Neural cell (in vitro differentiated cells): ENCODE results near the gene NAAA. TPM values are rescaled to one million over a fixed set of nuclear protein-coding genes. Genes with fewer than 3 reads are reported as not detected.

Experiments used
- H2AFZ ChIP-seq: fragments of 200-600, 300-800 bp; sonication (generic), shearing (Covaris generic); 2 replicates; pipeline ENCODE4 v1.6.0; 2014; ENCODE audit warnings: low read depth, mild to moderate bottlenecking, antibody characterized with exemption, low read length, moderate library complexity
- H3F3A ChIP-seq: fragments of 200-600 bp; shearing (Covaris generic); 2 replicates; pipeline ENCODE4 v1.6.1; 2016; ENCODE audit warnings: mild to moderate bottlenecking, moderate library complexity, mixed read lengths, antibody characterized with exemption, low read length; ENCODE audit not compliant: insufficient read depth, poor library complexity, severe bottlenecking
- H3K27ac ChIP-seq: fragments of 200-600, 300-800 bp; sonication (generic), shearing (Covaris generic); 2 replicates; pipeline ENCODE4 v1.5.1; 2014; ENCODE audit warnings: mild to moderate bottlenecking, low read length, moderate library complexity
- H3K27me3 ChIP-seq: fragments of 300-800, 200-600 bp; sonication (generic), shearing (Covaris generic); 2 replicates; pipeline ENCODE4 v1.6.0; 2014; ENCODE audit warnings: mild to moderate bottlenecking, low read depth, low read length, moderate library complexity; ENCODE audit not compliant: insufficient read depth
- H3K36me3 ChIP-seq: fragments of 300-800, 200-600 bp; sonication (generic), shearing (Covaris generic); 2 replicates; pipeline ENCODE4 v1.5.1; 2014; ENCODE audit warnings: mild to moderate bottlenecking, antibody characterized with exemption, low read length, moderate library complexity; ENCODE audit not compliant: insufficient read depth
- H3K4me2 ChIP-seq: fragments of 300-800, 200-600 bp; sonication (generic), shearing (Covaris generic); 2 replicates; pipeline ENCODE4 v1.6.0; 2014; ENCODE audit warnings: mild to moderate bottlenecking, low read length
- H3K4me3 ChIP-seq: fragments of 300-800, 200-600 bp; sonication (generic), shearing (Covaris generic); 2 replicates; pipeline ENCODE4 v1.5.1; 2014; ENCODE audit warnings: mild to moderate bottlenecking, low read length, moderate library complexity
- H3K79me2 ChIP-seq: fragments of 200-600 bp; shearing (Covaris generic); replicated peaks from 2 replicates; pipeline ENCODE4 v1.6.0; 2014; ENCODE audit warnings: mild to moderate bottlenecking, low read length, moderate library complexity; ENCODE audit not compliant: insufficient read depth
- H3K9ac ChIP-seq: fragments of 300-800, 200-600 bp; sonication (generic), shearing (Covaris generic); 2 replicates; pipeline ENCODE4 v1.6.1; 2016; ENCODE audit warnings: mild to moderate bottlenecking, low read length, mixed read lengths
- H3K9me2 ChIP-seq: fragments of 200-600 bp; shearing (Covaris generic); 2 replicates; pipeline ENCODE4 v1.6.1; 2016; ENCODE audit warnings: mild to moderate bottlenecking, low read length, mixed read lengths; ENCODE audit not compliant: insufficient read depth
- H3K9me3 ChIP-seq: fragments of 200-600, 300-800 bp; sonication (generic), shearing (Covaris generic); 2 replicates; pipeline ENCODE4 v1.6.1; 2016; ENCODE audit warnings: mild to moderate bottlenecking, mixed run types, low read length, moderate library complexity, mixed read lengths
- H4K20me1 ChIP-seq: fragments of 200-600 bp; shearing (Covaris generic); 2 replicates; pipeline ENCODE4 v1.6.1; 2016; ENCODE audit warnings: mild to moderate bottlenecking, mixed run types; ENCODE audit not compliant: insufficient read depth
- EP300 ChIP-seq: fragments of 450-650 bp; conservative IDR thresholded peaks from 2 replicates; pipeline ENCODE4 v1.6.1; 2014; ENCODE audit warnings: antibody characterized with exemption, mild to moderate bottlenecking, moderate library complexity; ENCODE audit not compliant: poor library complexity, severe bottlenecking
- MXI1 ChIP-seq: fragments of 450-650 bp; conservative IDR thresholded peaks from 2 replicates; pipeline ENCODE4 v1.6.1; 2014; ENCODE audit warnings: antibody characterized with exemption, mild to moderate bottlenecking; ENCODE audit not compliant: poor library complexity, severe bottlenecking
- POLR2AphosphoS5 ChIP-seq: IDR thresholded peaks from 2 replicates; pipeline ENCODE4 v1.6.1; 2012
- RAD21 ChIP-seq: fragments of 450-650 bp; conservative IDR thresholded peaks from 2 replicates; pipeline ENCODE4 v1.6.1; 2014; ENCODE audit warnings: antibody characterized with exemption, mild to moderate bottlenecking, moderate library complexity
- SMC3 ChIP-seq: fragments of 450-650 bp; conservative IDR thresholded peaks from 2 replicates; pipeline ENCODE4 v1.6.1; 2014; ENCODE audit warnings: antibody characterized with exemption, mild to moderate bottlenecking, moderate library complexity; ENCODE audit not compliant: poor library complexity
- TAF1 ChIP-seq: IDR thresholded peaks from 2 replicates; pipeline ENCODE4 v1.6.1; 2012; ENCODE audit warnings: low read depth
- polyA plus RNA-seq: library from polyadenylated mRNA; depleted of rRNA; stranded (reverse); fragments of >200 nt; gene quantifications from 2 replicates; pipeline ENCODE4 v1.2.3, GENCODE V29; 2014
- TF ChIP-seq, protein P1 (sequence below): fragments of 450-650 bp; IDR thresholded peaks from 2 replicates; pipeline ENCODE4 v1.5.1; 2014; ENCODE audit warnings: antibody characterized with exemption, mild to moderate bottlenecking, moderate library complexity; ENCODE audit not compliant: poor library complexity, severe bottlenecking
- TF ChIP-seq, protein P2 (sequence below): IDR thresholded peaks from 2 replicates; pipeline ENCODE4 v1.6.1; 2012; ENCODE audit warnings: borderline replicate concordance

NAAA gene
- polyA plus RNA-seq, 1 donor from 2014 or later = 11.9 TPM

DNA sequence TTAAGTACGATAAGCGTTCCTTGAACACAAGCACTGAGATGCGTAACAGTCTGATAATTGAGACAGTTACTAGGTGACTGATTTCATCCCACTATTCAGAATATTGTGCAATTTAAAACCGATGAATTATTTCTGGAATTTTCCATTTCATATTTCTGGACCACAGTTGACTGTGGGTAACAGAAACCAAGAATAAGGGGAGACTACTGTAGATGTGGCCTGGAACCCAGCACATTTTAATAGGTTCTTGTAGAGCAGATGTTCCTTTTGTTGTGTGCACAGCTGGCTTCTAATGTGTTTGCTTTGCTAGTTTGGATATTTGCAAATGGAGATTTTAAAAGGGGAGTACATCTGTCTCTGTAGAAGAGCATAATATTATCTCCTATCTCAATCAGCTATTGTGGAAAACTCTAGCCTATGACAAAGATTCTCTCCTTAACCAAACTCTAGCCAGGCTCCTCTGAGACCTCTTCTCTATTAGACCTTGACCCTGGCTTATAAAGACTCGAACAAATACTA is 16.4 kb downstream of the NAAA start:
- H3K27me3 ChIP-seq = no peaks in the 10 kb centered on the region
- TF ChIP-seq, protein P1, sequence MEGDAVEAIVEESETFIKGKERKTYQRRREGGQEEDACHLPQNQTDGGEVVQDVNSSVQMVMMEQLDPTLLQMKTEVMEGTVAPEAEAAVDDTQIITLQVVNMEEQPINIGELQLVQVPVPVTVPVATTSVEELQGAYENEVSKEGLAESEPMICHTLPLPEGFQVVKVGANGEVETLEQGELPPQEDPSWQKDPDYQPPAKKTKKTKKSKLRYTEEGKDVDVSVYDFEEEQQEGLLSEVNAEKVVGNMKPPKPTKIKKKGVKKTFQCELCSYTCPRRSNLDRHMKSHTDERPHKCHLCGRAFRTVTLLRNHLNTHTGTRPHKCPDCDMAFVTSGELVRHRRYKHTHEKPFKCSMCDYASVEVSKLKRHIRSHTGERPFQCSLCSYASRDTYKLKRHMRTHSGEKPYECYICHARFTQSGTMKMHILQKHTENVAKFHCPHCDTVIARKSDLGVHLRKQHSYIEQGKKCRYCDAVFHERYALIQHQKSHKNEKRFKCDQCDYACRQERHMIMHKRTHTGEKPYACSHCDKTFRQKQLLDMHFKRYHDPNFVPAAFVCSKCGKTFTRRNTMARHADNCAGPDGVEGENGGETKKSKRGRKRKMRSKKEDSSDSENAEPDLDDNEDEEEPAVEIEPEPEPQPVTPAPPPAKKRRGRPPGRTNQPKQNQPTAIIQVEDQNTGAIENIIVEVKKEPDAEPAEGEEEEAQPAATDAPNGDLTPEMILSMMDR = no peak
- no peak for TF ChIP-seq RAD21
- no peak for TF ChIP-seq TAF1
- no peak for TF ChIP-seq MXI1
- TF ChIP-seq POLR2AphosphoS5 = no peak
- no peak for TF ChIP-seq SMC3
- no peak for TF ChIP-seq EP300
- TF ChIP-seq, protein P2, sequence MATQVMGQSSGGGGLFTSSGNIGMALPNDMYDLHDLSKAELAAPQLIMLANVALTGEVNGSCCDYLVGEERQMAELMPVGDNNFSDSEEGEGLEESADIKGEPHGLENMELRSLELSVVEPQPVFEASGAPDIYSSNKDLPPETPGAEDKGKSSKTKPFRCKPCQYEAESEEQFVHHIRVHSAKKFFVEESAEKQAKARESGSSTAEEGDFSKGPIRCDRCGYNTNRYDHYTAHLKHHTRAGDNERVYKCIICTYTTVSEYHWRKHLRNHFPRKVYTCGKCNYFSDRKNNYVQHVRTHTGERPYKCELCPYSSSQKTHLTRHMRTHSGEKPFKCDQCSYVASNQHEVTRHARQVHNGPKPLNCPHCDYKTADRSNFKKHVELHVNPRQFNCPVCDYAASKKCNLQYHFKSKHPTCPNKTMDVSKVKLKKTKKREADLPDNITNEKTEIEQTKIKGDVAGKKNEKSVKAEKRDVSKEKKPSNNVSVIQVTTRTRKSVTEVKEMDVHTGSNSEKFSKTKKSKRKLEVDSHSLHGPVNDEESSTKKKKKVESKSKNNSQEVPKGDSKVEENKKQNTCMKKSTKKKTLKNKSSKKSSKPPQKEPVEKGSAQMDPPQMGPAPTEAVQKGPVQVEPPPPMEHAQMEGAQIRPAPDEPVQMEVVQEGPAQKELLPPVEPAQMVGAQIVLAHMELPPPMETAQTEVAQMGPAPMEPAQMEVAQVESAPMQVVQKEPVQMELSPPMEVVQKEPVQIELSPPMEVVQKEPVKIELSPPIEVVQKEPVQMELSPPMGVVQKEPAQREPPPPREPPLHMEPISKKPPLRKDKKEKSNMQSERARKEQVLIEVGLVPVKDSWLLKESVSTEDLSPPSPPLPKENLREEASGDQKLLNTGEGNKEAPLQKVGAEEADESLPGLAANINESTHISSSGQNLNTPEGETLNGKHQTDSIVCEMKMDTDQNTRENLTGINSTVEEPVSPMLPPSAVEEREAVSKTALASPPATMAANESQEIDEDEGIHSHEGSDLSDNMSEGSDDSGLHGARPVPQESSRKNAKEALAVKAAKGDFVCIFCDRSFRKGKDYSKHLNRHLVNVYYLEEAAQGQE = no peak
- H3K9ac ChIP-seq = no peak overlapping the region
- H4K20me1 ChIP-seq = no peaks in the 10 kb centered on the region
- no peak overlapping the region for H3K4me2 ChIP-seq
- no peaks in the 10 kb centered on the region for H3K9me3 ChIP-seq
- no peak overlapping the region for H2AFZ ChIP-seq
- no peaks in the 10 kb centered on the region for H3F3A ChIP-seq
- no peaks in the 10 kb centered on the region for H3K9me2 ChIP-seq
- no peaks in the 10 kb centered on the region for H3K79me2 ChIP-seq
- no peak overlapping the region for H3K27ac ChIP-seq
- no peaks in the 10 kb centered on the region for H3K36me3 ChIP-seq
- H3K4me3 ChIP-seq = no peak overlapping the region

DNA sequence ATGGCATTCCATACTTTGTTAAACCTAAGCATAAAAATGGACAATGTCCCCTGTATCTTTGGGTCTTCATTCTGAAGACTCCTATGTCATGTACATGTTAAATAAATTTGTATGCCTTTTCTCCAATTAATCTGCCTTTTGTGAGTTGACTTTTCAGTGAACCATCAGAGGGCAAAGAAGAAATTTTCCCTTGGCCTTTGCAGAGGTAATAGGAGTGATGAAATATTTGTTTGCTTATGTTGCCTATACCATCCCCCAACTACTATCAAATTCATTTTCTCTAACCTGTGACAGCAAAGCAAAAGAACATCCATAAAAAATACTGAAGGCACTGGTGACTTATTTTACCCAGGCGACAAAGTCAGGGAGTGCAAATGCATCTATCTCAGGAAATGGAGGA is 18.2 kb downstream of the NAAA start:
- Histone ChIP-seq H3K9me3 (no peaks in the 10 kb centered on the region), H3K27ac (no peak overlapping the region), H3K9me2 (no peaks in the 10 kb centered on the region), H3K9ac (no peak overlapping the region), H3K27me3 (no peaks in the 10 kb centered on the region), H4K20me1 (no peaks in the 10 kb centered on the region), H3K4me3 (no peak overlapping the region), H2AFZ (no peak overlapping the region), H3F3A (no peaks in the 10 kb centered on the region), H3K79me2 (no peaks in the 10 kb centered on the region), H3K36me3 (no peaks in the 10 kb centered on the region), H3K4me2 (no peak overlapping the region)
- TF ChIP-seq, protein P2 = no peak
- no peak for TF ChIP-seq RAD21
- no peak for TF ChIP-seq SMC3
- TF ChIP-seq EP300 = no peak
